ENCODE measurements around the gene KCTD12. TPM values are rescaled to one million over a fixed set of nuclear protein-coding genes. Genes with fewer than 3 reads are reported as not detected.

The KCTD12 gene
- polyA plus RNA-seq, 3 donors: 30.9 to 67.1 (median 31.2) TPM

- Histone ChIP-seq H3K4me2 (replicated peaks; ENCODE audit: extremely low read depth, low read length, poor library complexity, severe bottlenecking) (no peak overlapping the region), H3K9ac (ENCODE audit: insufficient read depth, low read length, poor library complexity, severe bottlenecking) (no peak overlapping the region), H3K4me1 (ENCODE audit: control insufficient read depth in 1 of 2, insufficient read depth in 2 of 2, low read length in 2 of 2) (peaks cover 7 to 10% of the 10 kb centered on the region in 2 donors), H3K27me3 (ENCODE audit: control insufficient read depth in 2 of 2, insufficient read depth in 2 of 2, low read length in 2 of 2) (peaks cover 3 to 7% of the 10 kb centered on the region in 2 donors), H3K27ac (ENCODE audit: low read depth in 1 of 2, low read length in 2 of 2) (no peak overlapping the region), H3K4me3 (replicated peaks in 1 of 3; ENCODE audit: low read depth in 2 of 3, low read length in 3 of 3) (no peak overlapping the region), H4K20me1 (ENCODE audit: insufficient read depth, low read length) (peaks cover 15% of the 10 kb centered on the region), H2AFZ (ENCODE audit: insufficient read depth, low read depth, low read length, poor library complexity, severe bottlenecking) (no peak overlapping the region), H3K79me2 (ENCODE audit: insufficient read depth, low read length) (peaks cover 25% of the 10 kb centered on the region), H3K36me3 (replicated peaks in 1 of 2; ENCODE audit: control insufficient read depth in 1 of 2, insufficient read depth in 2 of 2, low read length in 2 of 2) (no peaks in the 10 kb centered on the region), H3K9me3 (replicated peaks in 1 of 2; ENCODE audit: control insufficient read depth in 1 of 2, insufficient read depth in 1 of 2, low read length in 2 of 2) (no peaks in the 10 kb centered on the region)
- peaks cover 8 to 13% (median 11%) of the 10 kb centered on the region in 3 donors for H3K27me3 Mint-ChIP-seq (ENCODE audit: low read depth in 3 of 3)
- no peak for TF ChIP-seq CTCF (IDR thresholded peaks at IDR 0.05)
- DNase-seq: no peak
- peaks cover 20% of the 10 kb centered on the region for H3K4me1 Mint-ChIP-seq
- H3K4me3 Mint-ChIP-seq: no peak overlapping the region
- peak overlapping the region in 2 of 7 donors; percentile 2 to 7 for H3K27ac Mint-ChIP-seq
- H3K9me3 Mint-ChIP-seq: no peaks in the 10 kb centered on the region
- 100% methylated on average over 1 of the region's 1 CpG for WGBS (ENCODE audit: insufficient coverage)
- peaks cover 2 to 6% of the 10 kb centered on the region in 2 donors for H3K36me3 Mint-ChIP-seq
- intact Hi-C loops (cut with micrococcal nuclease): loop anchor here (5.0 to 10.0 kb wide), 7 partner anchors 36 to 436 kb away; partner anchors contain the start of genes CLN5 (in 1 of the 2) and MYCBP2 (in 1 of the 2)
Measured at GRCh38 chr13:76888421-76888820, 2.2 kb upstream of the KCTD12 start.

GRCh38 chr13:76887076-76887563 lies 915 bp upstream of the KCTD12 start:
- Mint-ChIP-seq H3K4me1 (peaks cover 23% of the 10 kb centered on the region), H3K27ac (peak overlapping the region; percentile 88 to 94 (median 92)), H3K9me3 (no peaks in the 10 kb centered on the region), H3K36me3 (peaks cover 3 to 11% of the 10 kb centered on the region in 2 donors), H3K27me3 (ENCODE audit: low read depth in 3 of 3) (peaks cover 8 to 12% (median 11%) of the 10 kb centered on the region in 3 donors), H3K4me3 (peak overlapping the region; percentile 89 to 90)
- H3K79me2 ChIP-seq (ENCODE audit: insufficient read depth, low read length): peaks cover 38% of the 10 kb centered on the region
- intact Hi-C loops (cut with micrococcal nuclease): loop anchor here (5.0 to 10.0 kb wide), 7 partner anchors 35 to 438 kb away; partner anchors contain the start of genes CLN5 (in 1 of the 2) and MYCBP2 (in 1 of the 2)
- peaks cover 3 to 5% of the 10 kb centered on the region in 2 donors for H3K27me3 ChIP-seq (ENCODE audit: control insufficient read depth in 2 of 2, insufficient read depth in 2 of 2, low read length in 2 of 2)
- H3K4me3 ChIP-seq (replicated peaks in 1 of 3; ENCODE audit: low read depth in 2 of 3, low read length in 3 of 3): peak overlapping the region; percentile 91 to 97 (median 96)
- H4K20me1 ChIP-seq (ENCODE audit: insufficient read depth, low read length): peaks cover 22% of the 10 kb centered on the region
- peak overlapping the region; percentile 74 for H2AFZ ChIP-seq (ENCODE audit: insufficient read depth, low read depth, low read length, poor library complexity, severe bottlenecking)
- H3K4me1 ChIP-seq (ENCODE audit: control insufficient read depth in 1 of 2, insufficient read depth in 2 of 2, low read length in 2 of 2): peaks cover 9 to 13% of the 10 kb centered on the region in 2 donors
- WGBS (ENCODE audit: insufficient coverage): 46% methylated on average over 10 of the region's 20 CpGs
- H3K9ac ChIP-seq (ENCODE audit: insufficient read depth, low read length, poor library complexity, severe bottlenecking): peak overlapping the region; percentile 86
- DNase-seq: no peak
- no peak for TF ChIP-seq CTCF (IDR thresholded peaks at IDR 0.05)
- H3K27ac ChIP-seq (ENCODE audit: low read depth in 1 of 2, low read length in 2 of 2): peak overlapping the region; percentile 79 to 96
- no peaks in the 10 kb centered on the region for H3K9me3 ChIP-seq (replicated peaks in 1 of 2; ENCODE audit: control insufficient read depth in 1 of 2, insufficient read depth in 1 of 2, low read length in 2 of 2)
- no peaks in the 10 kb centered on the region for H3K36me3 ChIP-seq (replicated peaks in 1 of 2; ENCODE audit: control insufficient read depth in 1 of 2, insufficient read depth in 2 of 2, low read length in 2 of 2)
- H3K4me2 ChIP-seq (replicated peaks; ENCODE audit: extremely low read depth, low read length, poor library complexity, severe bottlenecking): peak overlapping the region; percentile 85
